Breast epithelium (tissue), 4 donors: ENCODE data around the gene SLC26A11. TPM values are rescaled to one million over a fixed set of nuclear protein-coding genes. Genes with fewer than 3 reads are reported as not detected.

Source experiments
- DNase-seq, 2 donors: peaks; one replicate each; pipeline ENCODE4 v3.0.0-alpha.2; 2019; ENCODE audit warnings: low spot score in 2 of 2
- H3K27ac ChIP-seq, 2 donors: fragments of 200-600 bp; sonication (generic) in 1 of 2; one replicate each; pipeline ENCODE4 v1.5.1; 2016 to 2019; ENCODE audit warnings: mild to moderate bottlenecking in 1 of 2
- H3K27me3 ChIP-seq, 2 donors: fragments of 200-600 bp; sonication (generic) in 1 of 2; one replicate each; pipeline versions ENCODE4 v1.5.1 to v1.6.0; 2017 to 2019; ENCODE audit warnings: control low read depth in 1 of 2, mild to moderate bottlenecking in 1 of 2
- H3K36me3 ChIP-seq: fragments of 200-600 bp; one replicate; pipeline ENCODE4 v1.5.1; 2019
- H3K4me1 ChIP-seq, 2 donors: fragments of 200-600 bp; sonication (generic); one replicate each; pipeline ENCODE4 v1.5.1; 2016 to 2019; ENCODE audit warnings: control low read depth in 1 of 2
- H3K4me3 ChIP-seq, 3 donors: fragments of 200-600 bp; sonication (generic); 1 replicate in 2 of 3; 2 replicates in 1 of 3; pipeline ENCODE4 v1.5.1; 2016 to 2019; ENCODE audit warnings: mild to moderate bottlenecking in 3 of 3, moderate library complexity in 2 of 3
- H3K9me3 ChIP-seq, 2 donors: fragments of 200-600 bp; sonication (generic) in 1 of 2; one replicate each; pipeline ENCODE4 v1.5.1; 2016 to 2019; ENCODE audit warnings: control low read depth in 1 of 2
- POLR2A ChIP-seq: fragments of 450-650 bp; IDR thresholded peaks from one replicate; pipeline ENCODE4 v1.6.1; 2016; ENCODE audit warnings: antibody characterized with exemption, mild to moderate bottlenecking, moderate library complexity
- POLR2AphosphoS5 ChIP-seq, 3 donors: sonication (generic); formaldehyde crosslinking; IDR thresholded peaks; one replicate each; pipeline ENCODE4 v1.6.1; 2017; ENCODE audit warnings: antibody characterized with exemption in 3 of 3
- intact Hi-C: fragments of 100-400 bp; cut with DNase I; formaldehyde crosslinking; loops from one replicate; pipeline ENCODE4 v1.15.1; 2023; ENCODE audit warnings: low total_unique reads
- total RNA-seq, 3 donors: library from RNA; depleted of rRNA; stranded (reverse); fragments of >200 nt; gene quantifications; one replicate each; pipeline ENCODE4 v1.1.0, GENCODE V29; 2016
- TF ChIP-seq, protein P1 (sequence below), 3 donors: fragments of 450-650 bp; IDR thresholded peaks; one replicate each; pipeline ENCODE4 v1.5.1; 2016 to 2017; ENCODE audit warnings: antibody characterized with exemption in 3 of 3, mild to moderate bottlenecking in 3 of 3, moderate library complexity in 3 of 3

SLC26A11 gene
- 10 to 100 TPM; 12.0 to 20.6 (median 19.0) TPM for total RNA-seq

DNA sequence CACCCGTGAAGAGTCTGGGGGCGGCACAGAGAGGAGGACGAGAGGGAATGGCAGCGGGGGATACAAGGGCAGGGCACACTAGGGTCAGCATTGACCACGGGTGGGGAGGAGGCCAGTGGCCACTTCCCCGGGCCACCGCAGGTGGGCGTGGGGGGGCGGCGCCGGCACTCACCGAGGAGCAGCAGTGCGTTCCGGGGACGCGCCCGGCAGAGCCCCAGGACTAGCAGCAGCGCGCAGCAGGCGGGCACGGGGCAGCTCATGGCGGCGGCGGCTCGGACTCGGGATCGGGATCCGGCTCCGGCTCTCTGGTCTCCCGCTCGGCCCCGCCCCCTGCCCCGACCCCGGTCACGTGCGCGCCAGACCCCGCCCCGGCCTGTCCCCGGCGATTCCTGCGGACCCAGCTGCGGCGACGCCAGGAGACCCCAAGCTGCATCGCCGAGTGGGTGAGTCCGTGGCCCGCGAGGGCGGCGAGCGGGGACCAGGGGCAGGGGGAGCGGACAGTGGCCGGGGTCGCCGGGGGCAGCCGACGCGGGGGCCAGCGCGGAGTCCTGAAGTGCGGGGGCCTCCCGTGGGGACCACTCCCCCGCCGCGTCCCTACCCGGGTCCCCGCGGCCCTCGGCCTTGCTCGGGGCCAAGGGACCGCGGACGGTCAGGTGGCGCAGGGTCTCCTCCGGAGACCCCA is at the start of gene SLC26A11, which contains the start of gene SGSH:
TSS of gene SLC26A11 (plus strand) at position 374 of the 682 bp plus-strand sequence. CDS start 1,134 bp downstream, outside the sequence.
TSS of gene SGSH (minus strand) at position 280 of the 682 bp plus-strand sequence. CDS start at position 260, 20 bp downstream.
- H3K4me3 ChIP-seq = peak within 1 kb of the TSS; percentile 75 to 99 (median 96)
- TF ChIP-seq POLR2A (no peak), POLR2AphosphoS5 (IDR thresholded peaks at IDR 0.05) (peak in 1 of 3 donors; percentile 48)
- TF ChIP-seq, protein P1, sequence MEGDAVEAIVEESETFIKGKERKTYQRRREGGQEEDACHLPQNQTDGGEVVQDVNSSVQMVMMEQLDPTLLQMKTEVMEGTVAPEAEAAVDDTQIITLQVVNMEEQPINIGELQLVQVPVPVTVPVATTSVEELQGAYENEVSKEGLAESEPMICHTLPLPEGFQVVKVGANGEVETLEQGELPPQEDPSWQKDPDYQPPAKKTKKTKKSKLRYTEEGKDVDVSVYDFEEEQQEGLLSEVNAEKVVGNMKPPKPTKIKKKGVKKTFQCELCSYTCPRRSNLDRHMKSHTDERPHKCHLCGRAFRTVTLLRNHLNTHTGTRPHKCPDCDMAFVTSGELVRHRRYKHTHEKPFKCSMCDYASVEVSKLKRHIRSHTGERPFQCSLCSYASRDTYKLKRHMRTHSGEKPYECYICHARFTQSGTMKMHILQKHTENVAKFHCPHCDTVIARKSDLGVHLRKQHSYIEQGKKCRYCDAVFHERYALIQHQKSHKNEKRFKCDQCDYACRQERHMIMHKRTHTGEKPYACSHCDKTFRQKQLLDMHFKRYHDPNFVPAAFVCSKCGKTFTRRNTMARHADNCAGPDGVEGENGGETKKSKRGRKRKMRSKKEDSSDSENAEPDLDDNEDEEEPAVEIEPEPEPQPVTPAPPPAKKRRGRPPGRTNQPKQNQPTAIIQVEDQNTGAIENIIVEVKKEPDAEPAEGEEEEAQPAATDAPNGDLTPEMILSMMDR (IDR thresholded peaks at IDR 0.05) = no peak
- DNase-seq = peak; percentile 67 to 86
- H3K27ac ChIP-seq = peak within 1 kb of the TSS; percentile 95 to 99
- H3K27me3 ChIP-seq = no peaks in the 10 kb centered on the region
- H3K9me3 ChIP-seq = no peaks in the 10 kb centered on the region
- H3K4me1 ChIP-seq = peaks cover 0 to 6% of the 10 kb centered on the region in 2 donors
- H3K36me3 ChIP-seq = no peaks in the 10 kb centered on the region
- intact Hi-C loops = no loop called here

DNA sequence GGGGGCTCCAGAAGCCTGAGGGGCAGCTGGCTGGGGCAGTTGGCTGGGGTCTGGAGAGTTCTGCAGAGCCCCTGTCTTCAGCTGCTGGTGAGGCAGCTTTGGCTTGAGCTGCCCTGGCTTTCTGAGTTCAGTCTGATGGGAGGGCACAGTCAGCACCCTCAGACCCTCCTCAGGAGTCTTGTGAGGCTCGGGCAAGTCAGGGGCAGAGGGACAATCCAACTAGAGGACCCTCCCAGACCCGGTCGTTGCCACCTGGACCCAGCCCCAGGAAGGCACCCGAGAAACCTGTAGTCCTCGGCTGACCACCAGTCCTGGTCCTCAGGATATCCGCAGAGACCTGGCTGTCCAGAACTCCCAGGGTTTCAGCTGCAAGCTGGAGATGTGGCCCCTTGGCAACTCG is 48.5 kb upstream of the SLC26A11 start:
- H3K9me3 ChIP-seq = no peaks in the 10 kb centered on the region
- no peak for TF ChIP-seq POLR2A
- TF ChIP-seq, protein P1 (IDR thresholded peaks at IDR 0.05) = no peak
- TF ChIP-seq POLR2AphosphoS5 (IDR thresholded peaks at IDR 0.05) = no peak
- DNase-seq = no peak
- H3K36me3 ChIP-seq = no peaks in the 10 kb centered on the region
- intact Hi-C loops = no loop called here
- no peak overlapping the region for H3K27ac ChIP-seq
- no peak overlapping the region for H3K4me3 ChIP-seq
- H3K4me1 ChIP-seq = no peaks in the 10 kb centered on the region
- no peaks in the 10 kb centered on the region for H3K27me3 ChIP-seq

- TF ChIP-seq POLR2AphosphoS5 (IDR thresholded peaks at IDR 0.05) = no peak
- TF ChIP-seq POLR2A = no peak
- TF ChIP-seq, protein P1 (IDR thresholded peaks at IDR 0.05) = no peak
Measured at GRCh38 chr17:80173126-80173525, 47.1 kb upstream of the SLC26A11 start.

GRCh38 chr17:80173916-80174315 is 46.3 kb upstream of the SLC26A11 start:
- Histone ChIP-seq H3K9me3 (no peaks in the 10 kb centered on the region), H3K4me1 (no peaks in the 10 kb centered on the region), H3K27ac (no peak overlapping the region), H3K36me3 (no peaks in the 10 kb centered on the region), H3K27me3 (no peaks in the 10 kb centered on the region), H3K4me3 (no peak overlapping the region)
- DNase-seq = no peak
- TF ChIP-seq POLR2AphosphoS5 (IDR thresholded peaks at IDR 0.05) = no peak
- TF ChIP-seq, protein P1 (IDR thresholded peaks at IDR 0.05) = no peak
- TF ChIP-seq POLR2A = no peak
- intact Hi-C loops = no loop called here

More at GRCh38 chr17:80173126-80173525, 47.1 kb upstream of the SLC26A11 start:
- Histone ChIP-seq H3K36me3 (no peaks in the 10 kb centered on the region), H3K4me3 (no peak overlapping the region), H3K9me3 (no peaks in the 10 kb centered on the region), H3K27ac (no peak overlapping the region), H3K4me1 (no peaks in the 10 kb centered on the region), H3K27me3 (no peaks in the 10 kb centered on the region)
- intact Hi-C loops = no loop called here
- DNase-seq = no peak

- intact Hi-C loops = no loop called here
- Histone ChIP-seq H3K4me1 (no peaks in the 10 kb centered on the region), H3K36me3 (no peaks in the 10 kb centered on the region), H3K27me3 (no peaks in the 10 kb centered on the region), H3K4me3 (no peak overlapping the region), H3K9me3 (no peaks in the 10 kb centered on the region), H3K27ac (no peak overlapping the region)
- TF ChIP-seq, protein P1 (IDR thresholded peaks at IDR 0.05) = no peak
- DNase-seq = no peak
Measured at GRCh38 chr17:80176757-80177156, 43.5 kb upstream of the SLC26A11 start.
